Duodenal mucosa (tissue), 2 donors: ENCODE data around the gene KRTAP13-3.

Experiments used
- H3K27ac ChIP-seq: one replicate; pipeline ENCODE4 v1.7.0; 2013; ENCODE audit warnings: low read depth, low read length
- H3K27me3 ChIP-seq, 2 donors: one replicate each; pipeline ENCODE4 v1.7.0; 2013; ENCODE audit warnings: low read length in 2 of 2, control low read depth in 1 of 2; ENCODE audit not compliant: insufficient read depth in 2 of 2, control insufficient read depth in 1 of 2
- H3K36me3 ChIP-seq, 2 donors: one replicate each; pipeline ENCODE4 v1.7.0; 2013; ENCODE audit warnings: low read length in 2 of 2, control low read depth in 1 of 2; ENCODE audit not compliant: insufficient read depth in 2 of 2, control insufficient read depth in 1 of 2
- H3K4me1 ChIP-seq, 2 donors: one replicate each; pipeline ENCODE4 v1.7.0; 2013; ENCODE audit warnings: low read length in 2 of 2, control low read depth in 1 of 2; ENCODE audit not compliant: insufficient read depth in 2 of 2, control insufficient read depth in 1 of 2
- H3K4me3 ChIP-seq, 2 donors: one replicate each; pipeline ENCODE4 v1.7.0; 2013; ENCODE audit warnings: low read length in 2 of 2, low read depth in 1 of 2
- H3K9ac ChIP-seq, 2 donors: one replicate each; pipeline ENCODE4 v1.7.0; 2013; ENCODE audit warnings: low read length in 2 of 2, low read depth in 1 of 2
- H3K9me3 ChIP-seq, 2 donors: one replicate each; pipeline ENCODE4 v1.7.0; 2013; ENCODE audit warnings: low read length in 2 of 2, control low read depth in 1 of 2; ENCODE audit not compliant: control insufficient read depth in 1 of 2

Gene KRTAP13-3

GRCh38 chr21:30430170-30430655 is 4.5 kb upstream of the KRTAP13-3 start, which contains the start of gene KRTAP13-4:
KRTAP13-4 (plus strand) TSS chr21:30430220; CDS start chr21:30430276, 56 bp downstream.
- Histone ChIP-seq H3K9ac (no peak within 1 kb of the TSS), H3K36me3 (no peaks in the 10 kb centered on the region), H3K27ac (no peak within 1 kb of the TSS), H3K9me3 (peaks cover 0 to 19% of the 10 kb centered on the region in 2 donors), H3K4me3 (no peak within 1 kb of the TSS), H3K4me1 (no peaks in the 10 kb centered on the region), H3K27me3 (no peaks in the 10 kb centered on the region)

- Histone ChIP-seq H3K36me3 (no peaks in the 10 kb centered on the region), H3K9me3 (peaks cover 0 to 24% of the 10 kb centered on the region in 2 donors), H3K9ac (no peak overlapping the region), H3K4me3 (no peak overlapping the region), H3K27me3 (no peaks in the 10 kb centered on the region), H3K27ac (no peak overlapping the region), H3K4me1 (no peaks in the 10 kb centered on the region)
Observed at GRCh38 chr21:30426731-30427130, 1.0 kb upstream of the KRTAP13-3 start.

- no peak overlapping the region for H3K4me3 ChIP-seq
- no peak overlapping the region for H3K9ac ChIP-seq
- no peaks in the 10 kb centered on the region for H3K27me3 ChIP-seq
- H3K36me3 ChIP-seq: no peaks in the 10 kb centered on the region
- H3K27ac ChIP-seq: no peak overlapping the region
- no peaks in the 10 kb centered on the region for H3K4me1 ChIP-seq
- peaks cover 0 to 11% of the 10 kb centered on the region in 2 donors for H3K9me3 ChIP-seq
Observed at GRCh38 chr21:30415993-30416392, 9.7 kb downstream of the KRTAP13-3 start.

- H3K27me3 ChIP-seq: no peaks in the 10 kb centered on the region
- no peak overlapping the region for H3K4me3 ChIP-seq
Observed at GRCh38 chr21:30408782-30409494, 16.8 kb downstream of the KRTAP13-3 start.

GRCh38 chr21:30395731-30396130 is 30.0 kb downstream of the KRTAP13-3 start, which contains the start of gene KRTAP13-1:
KRTAP13-1 (plus strand) TSS chr21:30396031; CDS start chr21:30396087, 56 bp downstream.
- Histone ChIP-seq H3K36me3 (no peaks in the 10 kb centered on the region), H3K4me3 (no peak within 1 kb of the TSS), H3K27me3 (no peaks in the 10 kb centered on the region), H3K9me3 (no peaks in the 10 kb centered on the region), H3K27ac (no peak within 1 kb of the TSS), H3K9ac (no peak within 1 kb of the TSS), H3K4me1 (no peaks in the 10 kb centered on the region)

More at GRCh38 chr21:30408782-30409494, 16.8 kb downstream of the KRTAP13-3 start:
- no peak overlapping the region for H3K27ac ChIP-seq
- no peak overlapping the region for H3K9ac ChIP-seq
- H3K9me3 ChIP-seq: peaks cover 4 to 9% of the 10 kb centered on the region in 2 donors
- H3K36me3 ChIP-seq: no peaks in the 10 kb centered on the region
- no peaks in the 10 kb centered on the region for H3K4me1 ChIP-seq

GRCh38 chr21:30391492-30392025 is 34.2 kb downstream of the KRTAP13-3 start:
- Histone ChIP-seq H3K9me3 (no peaks in the 10 kb centered on the region), H3K4me3 (no peak overlapping the region), H3K4me1 (no peaks in the 10 kb centered on the region), H3K36me3 (no peaks in the 10 kb centered on the region), H3K27me3 (no peaks in the 10 kb centered on the region), H3K27ac (no peak overlapping the region), H3K9ac (no peak overlapping the region)

- no peaks in the 10 kb centered on the region for H3K27me3 ChIP-seq
- H3K36me3 ChIP-seq: no peaks in the 10 kb centered on the region
- peaks cover 0 to 7% of the 10 kb centered on the region in 2 donors for H3K9me3 ChIP-seq
- no peak overlapping the region for H3K4me3 ChIP-seq
- no peak overlapping the region for H3K27ac ChIP-seq
- no peaks in the 10 kb centered on the region for H3K4me1 ChIP-seq
- no peak overlapping the region for H3K9ac ChIP-seq
Observed at GRCh38 chr21:30382201-30382600, 43.5 kb downstream of the KRTAP13-3 start.
